ENCODE results near the gene KIF6. TPM values are rescaled to one million over a fixed set of nuclear protein-coding genes. Genes with fewer than 3 reads are reported as not detected.

Gene KIF6
- total and polyA plus RNA-seq, 2 of the 8 experiments (the other 6 are each of a cell fraction or from before 2014, with no cell fraction given) = 0.53 to 0.65 TPM

DNA sequence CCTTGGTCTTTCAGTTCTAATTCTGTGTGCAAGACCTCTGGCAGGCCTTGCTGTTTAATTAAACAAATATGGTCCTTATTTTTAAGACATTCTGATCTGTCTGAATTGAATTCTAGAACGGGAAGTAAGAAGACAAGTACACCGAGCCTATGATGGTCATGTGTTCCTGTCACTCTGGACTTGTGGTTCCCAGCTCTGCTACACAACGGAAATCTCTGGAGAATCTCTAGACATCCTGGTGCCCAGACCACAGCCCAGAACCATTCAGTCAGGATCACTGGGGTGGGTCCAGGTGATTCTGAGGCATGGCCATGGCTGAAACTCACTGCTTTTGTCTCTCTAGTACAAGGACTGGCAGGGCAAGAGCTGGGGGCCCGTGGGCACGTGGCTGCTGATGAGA is 386.8 kb downstream of the KIF6 start:
- H4K91ac ChIP-seq (replicated peaks; ENCODE audit: insufficient read length, low read length) = no peak overlapping the region
- no peaks in the 10 kb centered on the region for H3K79me1 ChIP-seq (ENCODE audit: low read depth, low read length)
- H4K5ac ChIP-seq (ENCODE audit: insufficient read length, low read depth, low read length) = no peak overlapping the region
- H4K8ac ChIP-seq (ENCODE audit: extremely low read depth, insufficient read depth, low read length) = no peak overlapping the region
- H3K36me3 ChIP-seq (ENCODE audit: control insufficient read depth in 2 of 4, insufficient read depth in 4 of 4, low read length in 3 of 4) = no peaks in the 10 kb centered on the region
- H3K4me2 ChIP-seq (ENCODE audit: insufficient read depth in 1 of 2, low read depth in 2 of 2, low read length in 2 of 2) = no peak overlapping the region
- FAIRE-seq (no peak), DNase-seq (ENCODE audit: low read depth in 1 of 2, low spot score in 2 of 2) (no peak)
- no peak overlapping the region for H3K23ac ChIP-seq (ENCODE audit: insufficient read length)
- H2BK5ac ChIP-seq (ENCODE audit: low read depth, low read length) = no peak overlapping the region
- ChIA-PET CTCF (ENCODE audit: partially characterized antibody) (interaction anchor here (0.6 to 2.6 kb wide), 4 partner anchors 9 to 37 kb away, joined by 3 to 7 read pairs (median 4); no protein-coding TSS in a partner anchor), POLR2A (ENCODE audit: partially characterized antibody) (no interaction called here)
- no peak overlapping the region for H2BK12ac ChIP-seq (ENCODE audit: low read depth, low read length)
- no peaks in the 10 kb centered on the region for H3K9me3 ChIP-seq (ENCODE audit: insufficient read depth in 2 of 2, low read depth in 1 of 2, low read length in 1 of 2)
- no peak overlapping the region for H3K27ac ChIP-seq (ENCODE audit: low read depth, low read length)
- WGBS, 2 experiments (ENCODE audit: extremely low coverage in 1 of 2, insufficient coverage in 1 of 2, insufficient read length in 1 of 2, insufficient replicate concordance in 2 of 2, low coverage in 1 of 2, low lambda C conversion rate in 2 of 2, missing lambda C conversion rate in 1 of 2) = 94% methylated on average over 5 of the region's 5 CpGs; no CpG with 5 or more reads in 1 of the 2 experiments
- no peaks in the 10 kb centered on the region for H3K23me2 ChIP-seq (ENCODE audit: low read depth, low read length)
- H2BK15ac ChIP-seq (ENCODE audit: low read length) = no peak overlapping the region
- H3K4ac ChIP-seq (replicated peaks; ENCODE audit: insufficient read length, low read depth, low read length) = no peak overlapping the region
- no peak overlapping the region for H2BK20ac ChIP-seq (ENCODE audit: low read length)
- peaks cover 0 to 9% (median under 1%) of the 10 kb centered on the region in 4 experiments; a peak in 5 of 7 replicates for H3K4me1 ChIP-seq (replicated peaks in 1 of 4; ENCODE audit: control insufficient read depth in 3 of 4, insufficient read depth in 4 of 4, low read length in 3 of 4)
- H3K14ac ChIP-seq (ENCODE audit: insufficient read length) = no peak overlapping the region
- H3K27me3 ChIP-seq (replicated peaks in 1 of 4; ENCODE audit: control insufficient read depth in 3 of 4, extremely low read depth in 1 of 4, insufficient read depth in 3 of 4, low read length in 3 of 4) = peaks cover 0 to 2% (median 0%) of the 10 kb centered on the region in 4 experiments; a peak in 1 of 7 replicates
- no peaks in the 10 kb centered on the region for H4K20me1 ChIP-seq (replicated peaks in 1 of 2; ENCODE audit: control insufficient read depth in 1 of 2, insufficient read depth in 2 of 2, low read length in 2 of 2)
- no peak overlapping the region for H3K56ac ChIP-seq (replicated peaks; ENCODE audit: insufficient read length, low read depth, low read length)
- no peak overlapping the region for H3K4me3 ChIP-seq (ENCODE audit: extremely low read depth in 1 of 4, insufficient read depth in 2 of 4, low read depth in 3 of 4, low read length in 4 of 4)
- H3K79me2 ChIP-seq (ENCODE audit: control insufficient read depth in 1 of 2, insufficient read depth in 2 of 2, low read length in 2 of 2) = no peaks in the 10 kb centered on the region
- no peak overlapping the region for H2AK5ac ChIP-seq (ENCODE audit: low read depth, low read length)
- no peak overlapping the region for H3K18ac ChIP-seq (ENCODE audit: extremely low read depth, low read length)
- no peak overlapping the region for H3K9ac ChIP-seq (replicated peaks in 1 of 4; ENCODE audit: extremely low read depth in 1 of 4, low read depth in 3 of 4, low read length in 3 of 4)
- no peak overlapping the region for H2AFZ ChIP-seq (ENCODE audit: low read length)
- H2BK120ac ChIP-seq (replicated peaks; ENCODE audit: low read depth, low read length) = no peak overlapping the region
- TF ChIP-seq GTF2F1 (IDR thresholded peaks at IDR 0.05; ENCODE audit: borderline replicate concordance, low read depth, low read length) (no peak), ZNF274 (IDR thresholded peaks at IDR 0.05; ENCODE audit: borderline replicate concordance, extremely low read depth, low read length) (no peak), CTBP2 (IDR thresholded peaks at IDR 0.05; ENCODE audit: borderline replicate concordance, insufficient read depth, insufficient read length, low read length) (no peak), SIX5 (IDR thresholded peaks at IDR 0.05; ENCODE audit: low read depth, low read length) (no peak), POU5F1 (IDR thresholded peaks at IDR 0.05; ENCODE audit: low read depth, low read length) (no peak), PHF8 (conservative IDR thresholded peaks at IDR 0.05; ENCODE audit: low read depth, low read length) (no peak), EGR1 (IDR thresholded peaks at IDR 0.05; ENCODE audit: borderline replicate concordance, low read depth, low read length) (no peak), JUND (IDR thresholded peaks at IDR 0.05; ENCODE audit: low read length) (no peak), ASH2L (IDR thresholded peaks at IDR 0.05; ENCODE audit: low read length) (no peak), CREB1 (IDR thresholded peaks at IDR 0.05) (no peak), SP4 (IDR thresholded peaks at IDR 0.05; ENCODE audit: low read length) (no peak), SRF (IDR thresholded peaks at IDR 0.05; ENCODE audit: low read depth, low read length) (no peak)
- TF ChIP-seq, protein P1, sequence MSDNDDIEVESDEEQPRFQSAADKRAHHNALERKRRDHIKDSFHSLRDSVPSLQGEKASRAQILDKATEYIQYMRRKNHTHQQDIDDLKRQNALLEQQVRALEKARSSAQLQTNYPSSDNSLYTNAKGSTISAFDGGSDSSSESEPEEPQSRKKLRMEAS (IDR thresholded peaks at IDR 0.05) = no peak

All from H1 (cell line).